Smooth muscle cell (in vitro differentiated cells): ENCODE measurements around the gene DSG2. TPM values are rescaled to one million over a fixed set of nuclear protein-coding genes. Genes with fewer than 3 reads are reported as not detected.

Experiments
- DNase-seq: peaks from one replicate; lab custom pipeline; 2025; ENCODE audit not compliant: unreplicated experiment; lab: John Stamatoyannopoulos, UW
- H2AFZ ChIP-seq: fragments of 200-600 bp; sonication (generic); 2 replicates; pipeline ENCODE4 v1.6.0; 2016; ENCODE audit warnings: antibody characterized with exemption, low read depth, mild to moderate bottlenecking
- H3F3A ChIP-seq: fragments of 200-600 bp; sonication (generic); 2 replicates; pipeline ENCODE4 v1.6.0; 2017; ENCODE audit warnings: antibody characterized with exemption, low read depth
- H3K27ac ChIP-seq: fragments of 200-600 bp; sonication (generic); 2 replicates; pipeline ENCODE4 v1.5.1; 2016; ENCODE audit warnings: low read depth, mild to moderate bottlenecking
- H3K27me3 ChIP-seq: fragments of 200-600 bp; sonication (generic); 2 replicates; pipeline ENCODE4 v1.6.1; 2016; ENCODE audit warnings: low read depth, mild to moderate bottlenecking
- H3K36me3 ChIP-seq: fragments of 200-600 bp; sonication (generic); 2 replicates; pipeline ENCODE4 v1.5.1; 2016; ENCODE audit warnings: low read depth
- H3K4me1 ChIP-seq: fragments of 200-600 bp; sonication (generic); 2 replicates; pipeline ENCODE4 v1.5.1; 2016; ENCODE audit warnings: low read depth
- H3K4me2 ChIP-seq: fragments of 200-600 bp; sonication (generic); 2 replicates; pipeline ENCODE4 v1.6.0; 2016; ENCODE audit warnings: mild to moderate bottlenecking
- H3K4me3 ChIP-seq: fragments of 200-600 bp; sonication (generic); 2 replicates; pipeline ENCODE4 v1.5.1; 2016; ENCODE audit warnings: mild to moderate bottlenecking
- H3K79me2 ChIP-seq: fragments of 200-600 bp; sonication (generic); 2 replicates; pipeline ENCODE4 v1.6.0; 2016; ENCODE audit warnings: low read depth, mild to moderate bottlenecking
- H3K9ac ChIP-seq: fragments of 200-600 bp; sonication (generic); 2 replicates; pipeline ENCODE4 v1.6.0; 2016; ENCODE audit warnings: low read depth
- H3K9me3 ChIP-seq: fragments of 200-600 bp; sonication (generic); replicated peaks from 2 replicates; pipeline ENCODE4 v1.5.1; 2016; ENCODE audit warnings: low read depth
- H4K20me1 ChIP-seq: fragments of 200-600 bp; sonication (generic); 2 replicates; pipeline ENCODE4 v1.6.0; 2016; ENCODE audit warnings: low read depth
- WGBS: methylation state at CpG from one replicate; pipeline ENCODE4 v1.1.7; 2016; ENCODE audit warnings: low lambda C conversion rate; 5-methylcytosine and 5-hydroxymethylcytosine counted together
- polyA plus RNA-seq: library from polyadenylated mRNA; unstranded; fragments of >200 nt; fragmentation: Nextera tagmentation; extraction: Ambion mirVana; gene quantifications from 2 replicates; pipeline ENCODE4 v1.2.1, GENCODE V29; 2016
- total RNA-seq: library from RNA; depleted of rRNA; stranded (reverse); fragments of >200 nt; gene quantifications from 2 replicates; pipeline ENCODE4 v1.2.3, GENCODE V29; 2014
- TF ChIP-seq, protein P1 (sequence below): fragments of 200-600 bp; sonication (generic); IDR thresholded peaks from 2 replicates; pipeline ENCODE4 v1.5.1; 2017; ENCODE audit warnings: borderline replicate concordance, mild to moderate bottlenecking, antibody characterized with exemption; ENCODE audit not compliant: insufficient read depth, poor library complexity, severe bottlenecking

The DSG2 gene
- total and polyA plus RNA-seq, 2 experiments from 2014 or later, result 53.9 to 138 TPM

DNA sequence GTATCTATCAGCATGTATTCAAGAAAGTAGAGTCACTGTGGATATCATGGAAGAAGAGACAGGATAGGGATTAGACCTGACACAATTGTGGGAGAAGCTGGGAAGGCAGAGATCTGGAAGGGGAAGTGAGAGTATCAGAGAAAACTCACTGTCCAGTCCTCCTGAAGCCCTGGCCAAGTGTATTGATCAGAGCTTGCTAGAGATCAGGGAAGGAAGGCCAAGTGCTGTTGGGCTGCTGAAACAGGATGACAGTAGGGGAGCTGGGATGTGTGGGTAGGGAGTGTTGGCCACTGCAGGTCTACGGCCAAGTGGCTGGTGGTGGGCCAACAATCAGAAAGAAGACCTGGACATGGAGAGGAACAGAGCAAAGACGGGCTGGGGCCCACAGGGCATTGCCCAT is 67.4 kb downstream of the DSG2 start:
- no peak overlapping the region for H3K9ac ChIP-seq
- no peaks in the 10 kb centered on the region for H3K9me3 ChIP-seq
- WGBS, result 87% methylated on average over 2 of the region's 2 CpGs
- H2AFZ ChIP-seq, result no peak overlapping the region
- H3K27ac ChIP-seq, result no peak overlapping the region
- H3K27me3 ChIP-seq, result no peaks in the 10 kb centered on the region
- no peaks in the 10 kb centered on the region for H4K20me1 ChIP-seq
- H3K36me3 ChIP-seq, result no peaks in the 10 kb centered on the region
- no peaks in the 10 kb centered on the region for H3K79me2 ChIP-seq
- H3K4me3 ChIP-seq, result no peak overlapping the region
- no peak overlapping the region for H3K4me2 ChIP-seq
- DNase-seq, result no peak
- H3K4me1 ChIP-seq, result peaks cover 9% of the 10 kb centered on the region
- H3F3A ChIP-seq, result no peaks in the 10 kb centered on the region
- TF ChIP-seq, protein P1, sequence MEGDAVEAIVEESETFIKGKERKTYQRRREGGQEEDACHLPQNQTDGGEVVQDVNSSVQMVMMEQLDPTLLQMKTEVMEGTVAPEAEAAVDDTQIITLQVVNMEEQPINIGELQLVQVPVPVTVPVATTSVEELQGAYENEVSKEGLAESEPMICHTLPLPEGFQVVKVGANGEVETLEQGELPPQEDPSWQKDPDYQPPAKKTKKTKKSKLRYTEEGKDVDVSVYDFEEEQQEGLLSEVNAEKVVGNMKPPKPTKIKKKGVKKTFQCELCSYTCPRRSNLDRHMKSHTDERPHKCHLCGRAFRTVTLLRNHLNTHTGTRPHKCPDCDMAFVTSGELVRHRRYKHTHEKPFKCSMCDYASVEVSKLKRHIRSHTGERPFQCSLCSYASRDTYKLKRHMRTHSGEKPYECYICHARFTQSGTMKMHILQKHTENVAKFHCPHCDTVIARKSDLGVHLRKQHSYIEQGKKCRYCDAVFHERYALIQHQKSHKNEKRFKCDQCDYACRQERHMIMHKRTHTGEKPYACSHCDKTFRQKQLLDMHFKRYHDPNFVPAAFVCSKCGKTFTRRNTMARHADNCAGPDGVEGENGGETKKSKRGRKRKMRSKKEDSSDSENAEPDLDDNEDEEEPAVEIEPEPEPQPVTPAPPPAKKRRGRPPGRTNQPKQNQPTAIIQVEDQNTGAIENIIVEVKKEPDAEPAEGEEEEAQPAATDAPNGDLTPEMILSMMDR, result no peak

DNA sequence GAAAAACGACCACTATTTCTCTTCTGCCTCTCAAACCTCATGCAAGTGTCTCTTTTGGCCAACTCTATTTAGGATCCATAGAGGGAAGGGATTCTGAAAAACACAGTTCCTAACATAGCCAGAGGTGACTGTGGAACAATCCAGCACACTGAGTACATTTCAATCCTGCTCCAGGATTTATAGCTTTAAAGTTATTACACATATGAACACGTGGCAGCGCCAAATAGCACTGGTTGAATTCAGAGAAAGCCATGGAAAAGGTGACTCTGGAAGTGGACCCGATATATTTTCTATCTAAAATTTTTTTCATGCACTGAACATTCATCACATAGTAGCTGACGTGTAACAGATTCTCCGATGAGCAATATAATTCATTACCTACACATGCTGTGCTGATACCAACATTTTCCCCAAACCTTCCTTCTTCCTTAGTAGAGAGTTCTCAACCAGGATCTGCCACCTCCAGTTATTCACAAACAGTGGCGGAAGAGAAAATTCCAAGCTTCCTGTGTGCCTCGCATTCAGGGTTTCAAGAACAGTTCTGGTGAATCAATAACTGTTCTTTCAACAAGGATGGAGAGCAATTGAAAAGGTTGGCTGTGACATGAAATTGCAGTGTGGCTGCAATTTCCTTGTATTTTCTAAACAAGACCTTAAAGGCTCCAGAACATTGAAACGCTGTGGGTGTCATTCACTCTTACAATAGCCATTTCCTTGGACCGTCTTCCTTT is 68.0 kb downstream of the DSG2 start:
- H3K4me3 ChIP-seq, result no peak overlapping the region
- H3K27me3 ChIP-seq, result no peaks in the 10 kb centered on the region
- H3K79me2 ChIP-seq, result no peaks in the 10 kb centered on the region
- H3K9ac ChIP-seq, result no peak overlapping the region
- no peak overlapping the region for H3K27ac ChIP-seq
- WGBS, result 93% methylated on average over 10 of the region's 10 CpGs
- no peaks in the 10 kb centered on the region for H3F3A ChIP-seq
- H2AFZ ChIP-seq, result no peak overlapping the region
- peaks cover 9% of the 10 kb centered on the region for H3K4me1 ChIP-seq
- no peaks in the 10 kb centered on the region for H3K36me3 ChIP-seq
- H3K9me3 ChIP-seq, result no peaks in the 10 kb centered on the region
- H3K4me2 ChIP-seq, result no peak overlapping the region
- no peaks in the 10 kb centered on the region for H4K20me1 ChIP-seq
- no peak for DNase-seq
- TF ChIP-seq, protein P1, result no peak

DNA sequence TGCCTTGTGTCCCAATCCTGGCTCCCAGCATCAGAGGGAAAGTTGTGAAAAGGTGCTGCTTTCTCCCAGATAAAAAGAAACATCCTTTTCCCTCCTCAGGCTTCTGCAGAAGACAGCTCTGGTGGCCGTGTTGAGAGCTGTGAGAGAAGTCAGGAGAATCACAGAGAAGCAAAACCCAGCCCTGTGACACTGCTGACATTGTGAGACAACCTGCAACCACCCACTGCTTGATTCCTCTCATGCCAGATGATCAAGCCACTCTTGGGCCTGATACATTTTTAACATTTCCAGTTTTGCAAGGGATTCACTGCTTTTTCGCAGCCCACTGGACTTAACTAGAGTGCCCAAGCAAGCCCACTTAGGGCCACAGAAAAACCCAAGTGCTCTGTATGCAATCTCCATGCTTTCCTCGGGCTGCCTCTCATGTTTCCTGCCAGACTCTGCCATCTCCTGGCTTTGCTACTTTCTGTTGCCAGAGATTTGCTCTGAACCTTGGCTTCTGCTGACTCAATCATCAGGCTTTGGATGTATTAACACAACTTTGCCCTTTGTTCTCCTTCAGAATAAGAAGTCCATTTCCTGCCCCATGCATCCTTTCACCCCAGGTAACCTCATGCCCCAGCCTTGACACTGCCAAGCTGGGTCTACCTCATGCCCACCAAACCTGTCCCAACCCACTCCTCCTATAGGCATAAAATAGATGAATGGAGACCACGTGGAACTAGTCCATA is 68.8 kb downstream of the DSG2 start:
- 68% methylated on average over 4 of the region's 4 CpGs for WGBS
- no peak overlapping the region for H3K4me3 ChIP-seq
- no peak for DNase-seq
- no peaks in the 10 kb centered on the region for H3K9me3 ChIP-seq
- H4K20me1 ChIP-seq, result no peaks in the 10 kb centered on the region
- H3K27ac ChIP-seq, result no peak overlapping the region
- no peaks in the 10 kb centered on the region for H3K36me3 ChIP-seq
- H3K4me2 ChIP-seq, result no peak overlapping the region
- TF ChIP-seq, protein P1, result no peak
- H3K27me3 ChIP-seq, result no peaks in the 10 kb centered on the region
- no peak overlapping the region for H2AFZ ChIP-seq
- no peak overlapping the region for H3K9ac ChIP-seq
- no peaks in the 10 kb centered on the region for H3K79me2 ChIP-seq
- peaks cover 12% of the 10 kb centered on the region for H3K4me1 ChIP-seq
- H3F3A ChIP-seq, result no peaks in the 10 kb centered on the region
